Lung (tissue), 12 donors: ENCODE results near the gene RERGL. TPM values are rescaled to one million over a fixed set of nuclear protein-coding genes. Genes with fewer than 3 reads are reported as not detected.

Experiments
- ATAC-seq: fragments of 200-7000 bp; cut with Tn5 transposase; one replicate; pipeline ENCODE4 v1.9.1; 2020; ENCODE audit warnings: moderate number of reproducible peaks; ENCODE audit not compliant: insufficient read depth, low FRiP score
- DNase-seq, 3 donors: peaks; one replicate each; pipeline ENCODE4 v3.0.0-alpha.2; 2013 to 2017
- H3K27ac ChIP-seq, 2 donors: one replicate each; pipeline ENCODE4 v1.5.1; 2013; ENCODE audit warnings: mild to moderate bottlenecking in 2 of 2, moderate library complexity in 2 of 2, control low read depth in 1 of 2, inconsistent platforms in 1 of 2, low read depth in 1 of 2, low read length in 1 of 2
- H3K27me3 ChIP-seq, 3 donors: one replicate each; pipeline ENCODE4 v1.5.1; 2013; ENCODE audit warnings: low read length in 2 of 3; ENCODE audit not compliant: control insufficient read depth in 3 of 3, insufficient read depth in 3 of 3
- H3K36me3 ChIP-seq, 4 donors: one replicate each; pipeline ENCODE4 v1.5.1; 2013; ENCODE audit warnings: low read length in 4 of 4, mild to moderate bottlenecking in 1 of 4, moderate library complexity in 1 of 4; ENCODE audit not compliant: control insufficient read depth in 4 of 4, insufficient read depth in 4 of 4
- H3K4me1 ChIP-seq, 5 donors: one replicate each; pipeline ENCODE4 v1.5.1; 2013; ENCODE audit warnings: low read length in 5 of 5, mild to moderate bottlenecking in 2 of 5, moderate library complexity in 1 of 5; ENCODE audit not compliant: control insufficient read depth in 5 of 5, insufficient read depth in 5 of 5
- H3K4me3 ChIP-seq: one replicate; pipeline ENCODE4 v1.5.1; 2013; ENCODE audit warnings: mild to moderate bottlenecking, control low read depth, moderate library complexity
- H3K9ac ChIP-seq, 2 donors: one replicate each; pipeline ENCODE4 v1.5.1; 2013; ENCODE audit warnings: low read length in 2 of 2, control low read depth in 1 of 2; ENCODE audit not compliant: insufficient read depth in 1 of 2
- H3K9me3 ChIP-seq, 4 donors: one replicate each; pipeline ENCODE4 v1.5.1; 2013; ENCODE audit warnings: low read length in 3 of 4, mild to moderate bottlenecking in 1 of 4, moderate library complexity in 1 of 4; ENCODE audit not compliant: control insufficient read depth in 4 of 4, insufficient read depth in 3 of 4
- WGBS, 2 donors: extraction: QIAGEN DNeasy Blood & Tissue Kit; methylation state at CpG; one replicate each; pipeline ENCODE4 v1.1.7; 2013; 5-methylcytosine and 5-hydroxymethylcytosine counted together
- polyA plus RNA-seq, 2 donors: library from polyadenylated mRNA; stranded (reverse); fragments of 200-250 nt; gene quantifications; one replicate each; pipeline ENCODE4 v1.2.1, GENCODE V29; 2013
- total RNA-seq, 2 donors: library from RNA; depleted of rRNA in 1 of 2; stranded (reverse); fragments of >200 nt in 1 of 2; gene quantifications; one replicate each; pipeline ENCODE4 v1.2.1, GENCODE V29; 2014 to 2021
- TF ChIP-seq, protein P1 (sequence below): IDR thresholded peaks from 2 replicates; pipeline ENCODE4 v1.5.1; 2012; ENCODE audit warnings: mild to moderate bottlenecking; ENCODE audit errors: control extremely low read depth, extremely low read depth
- donor health status: control.
- donor health status: control.
- donor health status: Bipolar disorder and iron deficiency.
- donor health status: healthy.
- donor health status: DM: yes; HTN: yes; CAD: no.

The RERGL gene
- total and polyA plus RNA-seq, 4 donors, result 0.55 to 4.5 (median 2.3) TPM

DNA sequence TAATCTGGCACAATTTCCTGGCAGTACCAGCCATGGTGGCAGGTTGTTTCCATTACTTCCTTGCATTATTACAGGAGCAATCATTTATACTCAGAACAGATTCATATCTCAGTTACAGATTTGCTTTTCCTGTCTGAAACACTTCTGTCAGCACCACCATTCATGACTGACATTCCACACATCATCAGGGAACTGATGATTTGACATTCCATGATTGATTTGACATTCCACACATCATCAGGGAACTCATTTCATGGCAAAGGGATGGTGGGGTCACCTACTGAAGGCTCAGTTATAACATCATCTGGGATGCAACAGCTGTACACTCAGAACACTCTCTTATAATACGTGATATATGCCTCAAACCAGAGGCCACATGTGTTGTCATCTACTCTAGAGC lies 30.9 kb upstream of the RERGL start:
- TF ChIP-seq, protein P1, sequence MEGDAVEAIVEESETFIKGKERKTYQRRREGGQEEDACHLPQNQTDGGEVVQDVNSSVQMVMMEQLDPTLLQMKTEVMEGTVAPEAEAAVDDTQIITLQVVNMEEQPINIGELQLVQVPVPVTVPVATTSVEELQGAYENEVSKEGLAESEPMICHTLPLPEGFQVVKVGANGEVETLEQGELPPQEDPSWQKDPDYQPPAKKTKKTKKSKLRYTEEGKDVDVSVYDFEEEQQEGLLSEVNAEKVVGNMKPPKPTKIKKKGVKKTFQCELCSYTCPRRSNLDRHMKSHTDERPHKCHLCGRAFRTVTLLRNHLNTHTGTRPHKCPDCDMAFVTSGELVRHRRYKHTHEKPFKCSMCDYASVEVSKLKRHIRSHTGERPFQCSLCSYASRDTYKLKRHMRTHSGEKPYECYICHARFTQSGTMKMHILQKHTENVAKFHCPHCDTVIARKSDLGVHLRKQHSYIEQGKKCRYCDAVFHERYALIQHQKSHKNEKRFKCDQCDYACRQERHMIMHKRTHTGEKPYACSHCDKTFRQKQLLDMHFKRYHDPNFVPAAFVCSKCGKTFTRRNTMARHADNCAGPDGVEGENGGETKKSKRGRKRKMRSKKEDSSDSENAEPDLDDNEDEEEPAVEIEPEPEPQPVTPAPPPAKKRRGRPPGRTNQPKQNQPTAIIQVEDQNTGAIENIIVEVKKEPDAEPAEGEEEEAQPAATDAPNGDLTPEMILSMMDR, result no peak
- H3K4me3 ChIP-seq, result no peak overlapping the region
- H3K27me3 ChIP-seq, result no peaks in the 10 kb centered on the region
- WGBS, 2 donors, result 29 to 83% methylated on average over 1 of the region's 1 CpG
- no peak overlapping the region for H3K27ac ChIP-seq
- DNase-seq, result peak in 2 of 3 donors; percentile 10 to 27
- no peaks in the 10 kb centered on the region for H3K36me3 ChIP-seq
- no peaks in the 10 kb centered on the region for H3K4me1 ChIP-seq
- H3K9ac ChIP-seq, result no peak overlapping the region
- ATAC-seq, result no peak
- no peaks in the 10 kb centered on the region for H3K9me3 ChIP-seq

DNA sequence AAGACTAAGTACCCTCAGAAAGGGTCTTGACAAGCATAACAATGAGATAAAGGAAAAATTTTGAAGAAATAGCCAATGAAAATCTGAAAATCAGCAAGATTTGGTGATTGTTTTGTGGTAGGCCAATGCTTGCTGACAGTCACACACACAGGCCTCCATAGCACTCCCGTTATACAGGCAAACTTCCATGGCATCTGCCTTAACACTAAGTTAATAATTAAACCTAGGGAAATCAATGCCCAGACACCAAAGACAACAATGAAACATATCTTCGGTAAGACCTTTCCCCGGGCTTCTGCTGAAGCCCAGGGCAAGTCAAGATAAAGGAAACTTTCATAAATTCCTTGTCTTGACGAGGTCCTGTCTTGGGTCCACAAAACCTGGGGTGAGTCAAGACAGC lies 18.6 kb upstream of the RERGL start:
- WGBS, 2 donors, result 81 to 87% methylated on average over 4 of the region's 4 CpGs
- Histone ChIP-seq H3K4me1 (no peaks in the 10 kb centered on the region), H3K27ac (no peak overlapping the region), H3K9me3 (no peaks in the 10 kb centered on the region), H3K27me3 (no peaks in the 10 kb centered on the region), H3K36me3 (no peaks in the 10 kb centered on the region), H3K4me3 (no peak overlapping the region), H3K9ac (no peak overlapping the region)
- DNase-seq (no peak), ATAC-seq (no peak)
- TF ChIP-seq, protein P1, result no peak

DNA sequence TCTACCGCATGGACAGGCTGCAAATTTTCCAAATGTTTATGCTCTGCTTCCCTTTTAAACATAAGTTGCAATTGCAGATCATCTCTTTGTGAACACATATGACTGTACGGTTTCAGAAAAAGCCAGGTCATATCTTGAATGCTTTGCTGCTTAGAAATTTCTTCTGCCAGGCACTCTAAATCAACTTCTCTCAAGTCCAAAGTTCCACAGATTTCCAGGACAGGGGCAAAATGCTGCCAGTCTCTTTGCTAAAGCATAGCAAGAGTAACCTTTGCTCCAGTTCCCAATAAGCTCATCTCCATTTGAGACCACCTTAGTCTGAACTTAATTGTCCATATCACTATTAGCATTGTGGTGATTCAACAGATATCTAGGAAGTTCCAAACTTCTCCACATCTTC lies 13.6 kb upstream of the RERGL start:
- Histone ChIP-seq H3K27me3 (no peaks in the 10 kb centered on the region), H3K4me3 (no peak overlapping the region), H3K4me1 (no peaks in the 10 kb centered on the region), H3K27ac (no peak overlapping the region), H3K9ac (no peak overlapping the region), H3K36me3 (no peaks in the 10 kb centered on the region), H3K9me3 (peaks cover 0 to 1% (median 0%) of the 10 kb centered on the region in 4 donors)
- no peak for DNase-seq
- no peak for ATAC-seq
- WGBS, 2 donors, result 89 to 97% methylated on average over 2 of the region's 2 CpGs
- TF ChIP-seq, protein P1, result no peak

DNA sequence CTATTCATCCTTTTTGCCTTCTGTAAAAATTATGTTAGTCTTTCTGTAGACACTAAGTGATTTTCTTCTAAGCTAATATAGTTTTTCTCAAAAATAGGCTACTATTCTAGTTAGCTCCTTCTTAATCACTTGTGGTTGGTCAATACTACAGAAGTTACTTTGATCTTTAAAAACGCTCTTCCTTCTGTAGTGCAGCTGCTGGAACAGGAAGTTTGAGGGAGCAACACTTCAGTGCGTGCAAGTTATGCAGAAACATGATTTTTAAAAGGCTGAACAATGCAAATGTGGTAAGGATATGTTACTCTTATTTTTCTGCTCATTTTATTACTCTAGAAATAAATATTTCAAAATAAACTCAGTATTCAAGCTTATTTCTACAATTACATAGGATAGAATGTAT lies 11.1 kb upstream of the RERGL start:
- H3K27me3 ChIP-seq, result no peaks in the 10 kb centered on the region
- peaks cover 0 to 7% (median 4%) of the 10 kb centered on the region in 4 donors for H3K9me3 ChIP-seq

More for the DNA sequence above, 11.1 kb upstream of the RERGL start:
- Histone ChIP-seq H3K4me3 (no peak overlapping the region), H3K4me1 (no peaks in the 10 kb centered on the region), H3K36me3 (no peaks in the 10 kb centered on the region), H3K27ac (no peak overlapping the region), H3K9ac (no peak overlapping the region)
- 3 to 9% methylated on average over 2 of the region's 2 CpGs for WGBS, 2 donors
- ATAC-seq (no peak), DNase-seq (peak in 1 of 3 donors; percentile 24)
- TF ChIP-seq, protein P1, result no peak
